Choroid plexus epithelial cell (primary cell): ENCODE data around the gene TSPAN2.
A peak's percentile ranks its signal among the peaks of the same experiment; 100 is the strongest.

Experiments used
- DNase-seq: peaks from one replicate; pipeline ENCODE4 v3.0.0-alpha.2; 2010; ENCODE audit warnings: low read depth
- H3K4me3 ChIP-seq: 2 replicates; pipeline ENCODE4 v1.5.1; 2011; ENCODE audit warnings: low read depth, mild to moderate bottlenecking, control low read depth, low read length, moderate library complexity
- CTCF ChIP-seq: conservative IDR thresholded peaks from 2 replicates; pipeline ENCODE4 v1.5.1; 2011; ENCODE audit warnings: low read depth, mild to moderate bottlenecking, control low read depth, inconsistent platforms, low read length, moderate library complexity

Gene TSPAN2

GRCh38 chr1:115115521-115116161, 26.3 kb upstream of the TSPAN2 start:
- DNase-seq, result peak; percentile 55
- TF ChIP-seq CTCF, result no peak
- H3K4me3 ChIP-seq, result no peak overlapping the region

GRCh38 chr1:115114308-115114707, 25.0 kb upstream of the TSPAN2 start:
- DNase-seq, result peak; percentile 51
- TF ChIP-seq CTCF, result no peak
- H3K4me3 ChIP-seq, result no peak overlapping the region

- no peak for TF ChIP-seq CTCF
- H3K4me3 ChIP-seq, result no peak overlapping the region
- DNase-seq, result peak; percentile 15
Observed at GRCh38 chr1:115113766-115114165, 24.5 kb upstream of the TSPAN2 start.

- peak; percentile 26 for DNase-seq
- no peak overlapping the region for H3K4me3 ChIP-seq
- TF ChIP-seq CTCF, result peak; percentile 91
Observed at GRCh38 chr1:115112496-115113375, 23.4 kb upstream of the TSPAN2 start.

GRCh38 chr1:115107516-115108260, 18.4 kb upstream of the TSPAN2 start:
- no peak for TF ChIP-seq CTCF
- no peak overlapping the region for H3K4me3 ChIP-seq
- DNase-seq, result peak; percentile 81

- no peak for TF ChIP-seq CTCF
- no peak for DNase-seq
- no peak overlapping the region for H3K4me3 ChIP-seq
Observed at GRCh38 chr1:115105831-115106230, 16.5 kb upstream of the TSPAN2 start.
